GM23338 (cell line): ENCODE results near the gene PAQR5. TPM values are rescaled to one million over a fixed set of nuclear protein-coding genes. Genes with fewer than 3 reads are reported as not detected.

Experiments used
- ATAC-seq: fragments of 200-7000 bp; cut with Tn5 transposase; 3 replicates; pipeline ENCODE4 v1.9.1; 2020
- DNase-seq: peaks from one replicate; pipeline ENCODE4 v3.0.0-alpha.2; 2015; ENCODE audit warnings: low spot score
- H2AFZ ChIP-seq: fragments of 200-600 bp; sonication (generic); 2 replicates; pipeline ENCODE4 v1.8.0; 2016; ENCODE audit warnings: antibody characterized with exemption, mild to moderate bottlenecking, moderate library complexity
- H3F3A ChIP-seq: fragments of 200-600 bp; sonication (generic); replicated peaks from 2 replicates; pipeline ENCODE4 v1.8.0; 2017; ENCODE audit warnings: antibody characterized with exemption, mixed run types, low read depth
- H3K27ac ChIP-seq: fragments of 200-600 bp; sonication (generic); 2 replicates; pipeline ENCODE4 v1.6.1; 2016; ENCODE audit warnings: low read depth
- H3K27me3 ChIP-seq: fragments of 200-600 bp; sonication (generic); 2 replicates; pipeline ENCODE4 v1.8.0; 2016; ENCODE audit warnings: mild to moderate bottlenecking, mixed run types, moderate library complexity; ENCODE audit not compliant: insufficient read depth
- H3K36me3 ChIP-seq: fragments of 200-600 bp; sonication (generic); 2 replicates; pipeline ENCODE4 v1.8.0; 2016; ENCODE audit warnings: mild to moderate bottlenecking; ENCODE audit not compliant: insufficient read depth
- H3K4me1 ChIP-seq: fragments of 200-600 bp; sonication (generic); 2 replicates; pipeline ENCODE4 v1.8.0; 2016; ENCODE audit warnings: mild to moderate bottlenecking, moderate library complexity; ENCODE audit not compliant: insufficient read depth
- H3K4me2 ChIP-seq: fragments of 200-600 bp; sonication (generic); 2 replicates; pipeline ENCODE4 v1.7.1; 2017; ENCODE audit warnings: mixed run types
- H3K4me3 ChIP-seq: fragments of 200-600 bp; sonication (generic); 2 replicates; pipeline ENCODE4 v1.6.1; 2016; ENCODE audit warnings: mixed run types
- H3K79me2 ChIP-seq: fragments of 200-600 bp; sonication (generic); replicated peaks from 2 replicates; pipeline ENCODE4 v1.8.0; 2017; ENCODE audit warnings: mild to moderate bottlenecking; ENCODE audit not compliant: insufficient read depth
- H3K9me2 ChIP-seq: fragments of 200-600 bp; sonication (generic); 2 replicates; pipeline ENCODE4 v1.8.0; 2017; ENCODE audit not compliant: insufficient read depth
- H4K20me1 ChIP-seq: fragments of 200-600 bp; sonication (generic); replicated peaks from 2 replicates; pipeline ENCODE4 v1.8.0; 2017; ENCODE audit warnings: mild to moderate bottlenecking; ENCODE audit not compliant: insufficient read depth
- H3K27ac Mint-ChIP-seq: 2 replicates; pipeline ENCODE4 v1.8.0; 2020; ENCODE audit warnings: inconsistent platforms, mild to moderate bottlenecking, moderate library complexity, mixed read lengths
- H3K27me3 Mint-ChIP-seq: 3 replicates; pipeline ENCODE4 v1.8.0; 2022; ENCODE audit warnings: low read depth, mild to moderate bottlenecking, moderate library complexity, mixed read lengths, inconsistent platforms; ENCODE audit not compliant: insufficient read depth, poor library complexity
- H3K36me3 Mint-ChIP-seq: 3 replicates; pipeline ENCODE4 v1.8.0; 2021; ENCODE audit warnings: low read depth, mild to moderate bottlenecking, inconsistent platforms, moderate library complexity, mixed read lengths
- H3K4me1 Mint-ChIP-seq: 3 replicates; pipeline ENCODE4 v1.8.0; 2020; ENCODE audit warnings: mild to moderate bottlenecking, inconsistent platforms, mixed read lengths
- H3K4me3 Mint-ChIP-seq: 3 replicates; pipeline ENCODE4 v1.8.0; 2021; ENCODE audit warnings: moderate library complexity, mild to moderate bottlenecking, inconsistent platforms, mixed read lengths
- H3K9me3 Mint-ChIP-seq: 3 replicates; pipeline ENCODE4 v1.8.0; 2020; ENCODE audit warnings: moderate library complexity, mild to moderate bottlenecking, inconsistent platforms, mixed read lengths
- EZH2 ChIP-seq: fragments of 200-600 bp; sonication (generic); IDR thresholded peaks from one replicate; pipeline ENCODE4 v1.8.0; 2017; ENCODE audit warnings: antibody characterized with exemption, mild to moderate bottlenecking, low read depth; ENCODE audit not compliant: unreplicated experiment
- EZH2phosphoT487 ChIP-seq: fragments of 200-600 bp; sonication (generic); IDR thresholded peaks from one replicate; pipeline ENCODE4 v1.8.1; 2018; ENCODE audit warnings: antibody characterized with exemption; ENCODE audit not compliant: unreplicated experiment
- JUNB ChIP-seq: IDR thresholded peaks from one replicate; pipeline ENCODE4 v1.6.1; 2016; ENCODE audit warnings: antibody characterized with exemption; ENCODE audit not compliant: unreplicated experiment
- NANOG ChIP-seq: IDR thresholded peaks from 2 replicates; pipeline ENCODE4 v1.6.1; 2016; ENCODE audit warnings: antibody characterized with exemption, borderline replicate concordance
- REST ChIP-seq: IDR thresholded peaks from one replicate; pipeline ENCODE4 v1.6.1; 2018; ENCODE audit warnings: antibody characterized with exemption; ENCODE audit not compliant: unreplicated experiment
- ZNF114 ChIP-seq: fragments of 250-450 bp; sonication (Bioruptor Pico); IDR thresholded peaks from 2 replicates; pipeline ENCODE4 v1.5.0; 2020; ENCODE audit warnings: mild to moderate bottlenecking, moderate library complexity
- polyA plus RNA-seq: library from polyadenylated mRNA; unstranded; fragments of >200 nt; fragmentation: Nextera tagmentation; extraction: Ambion mirVana; gene quantifications from 2 replicates; pipeline ENCODE4 v1.2.1, GENCODE V29; 2016
- total RNA-seq: library from RNA; depleted of rRNA; stranded (reverse); fragments of >200 nt; shearing (Covaris generic); gene quantifications from 2 replicates; pipeline ENCODE4 v1.2.3, GENCODE V29; 2014
- TF ChIP-seq, protein P1 (sequence below): IDR thresholded peaks from 2 replicates; pipeline ENCODE4 v1.6.1; 2016; ENCODE audit warnings: antibody characterized with exemption

PAQR5 gene
- total and polyA plus RNA-seq, 2 experiments from 2014 or later, result 8.7 to 14.5 TPM

DNA sequence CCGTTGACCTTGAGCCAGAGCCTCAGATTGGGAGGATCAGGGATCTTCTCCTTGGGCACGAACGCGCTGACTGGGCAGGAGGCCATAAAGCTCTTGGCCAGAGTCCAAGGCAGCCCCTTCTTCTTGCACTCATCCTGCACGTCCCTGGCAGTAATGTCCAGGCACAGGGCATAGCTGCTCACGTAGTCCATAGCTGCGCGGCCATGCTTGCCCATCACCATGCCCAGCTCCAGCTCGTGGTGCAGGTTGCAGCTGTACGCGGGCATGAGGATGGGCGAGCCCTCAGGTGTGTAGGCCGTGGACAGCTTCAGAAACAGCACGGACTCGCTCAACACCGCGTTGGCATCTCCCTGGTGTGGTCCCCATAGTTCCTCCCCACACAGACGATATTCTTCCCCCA is 136.0 kb downstream of the PAQR5 start:
- H3K9me3 Mint-ChIP-seq, result no peaks in the 10 kb centered on the region
- TF ChIP-seq EZH2phosphoT487 (no peak), JUNB (no peak), NANOG (no peak), ZNF114 (CRISPR knock-in tag) (no peak), EZH2 (no peak)
- TF ChIP-seq, protein P1, sequence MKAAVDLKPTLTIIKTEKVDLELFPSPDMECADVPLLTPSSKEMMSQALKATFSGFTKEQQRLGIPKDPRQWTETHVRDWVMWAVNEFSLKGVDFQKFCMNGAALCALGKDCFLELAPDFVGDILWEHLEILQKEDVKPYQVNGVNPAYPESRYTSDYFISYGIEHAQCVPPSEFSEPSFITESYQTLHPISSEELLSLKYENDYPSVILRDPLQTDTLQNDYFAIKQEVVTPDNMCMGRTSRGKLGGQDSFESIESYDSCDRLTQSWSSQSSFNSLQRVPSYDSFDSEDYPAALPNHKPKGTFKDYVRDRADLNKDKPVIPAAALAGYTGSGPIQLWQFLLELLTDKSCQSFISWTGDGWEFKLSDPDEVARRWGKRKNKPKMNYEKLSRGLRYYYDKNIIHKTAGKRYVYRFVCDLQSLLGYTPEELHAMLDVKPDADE, result no peak
- H3K79me2 ChIP-seq, result peaks cover 10% of the 10 kb centered on the region
- DNase-seq (no peak), ATAC-seq (no peak)
- no peaks in the 10 kb centered on the region for H3K4me1 Mint-ChIP-seq
- H3K9me2 ChIP-seq, result no peaks in the 10 kb centered on the region
- H3K36me3 ChIP-seq, result peaks cover 53% of the 10 kb centered on the region
- H3K4me1 ChIP-seq, result no peaks in the 10 kb centered on the region
- no peak overlapping the region for H2AFZ ChIP-seq
- no peak overlapping the region for H3K4me3 ChIP-seq
- H3K27me3 ChIP-seq, result no peaks in the 10 kb centered on the region
- H4K20me1 ChIP-seq, result peaks cover 11% of the 10 kb centered on the region; the same call in 1 of the 2 replicates
- no peak overlapping the region for H3K4me3 Mint-ChIP-seq
- no peak overlapping the region for H3K27ac ChIP-seq
- no peaks in the 10 kb centered on the region for H3K27me3 Mint-ChIP-seq
- no peaks in the 10 kb centered on the region for H3F3A ChIP-seq
- H3K4me2 ChIP-seq, result no peak overlapping the region
- no peak overlapping the region for H3K27ac Mint-ChIP-seq
- H3K36me3 Mint-ChIP-seq, result peaks cover 80% of the 10 kb centered on the region

GRCh38 chr15:69435985-69436384 is 137.3 kb downstream of the PAQR5 start:
- Histone ChIP-seq H3K4me1 (no peaks in the 10 kb centered on the region), H3K4me3 (no peak overlapping the region), H3K27me3 (no peaks in the 10 kb centered on the region), H4K20me1 (peaks cover 10% of the 10 kb centered on the region), H3K9me2 (no peaks in the 10 kb centered on the region), H3K27ac (no peak overlapping the region), H3K79me2 (peaks cover 7% of the 10 kb centered on the region), H3K36me3 (peaks cover 57% of the 10 kb centered on the region), H3F3A (no peaks in the 10 kb centered on the region), H2AFZ (no peak overlapping the region), H3K4me2 (no peak overlapping the region)
- Mint-ChIP-seq H3K4me1 (no peaks in the 10 kb centered on the region), H3K27ac (no peak overlapping the region), H3K9me3 (no peaks in the 10 kb centered on the region), H3K36me3 (peaks cover 80% of the 10 kb centered on the region), H3K4me3 (no peak overlapping the region), H3K27me3 (no peaks in the 10 kb centered on the region)
- no peak for TF ChIP-seq REST
- no peak for DNase-seq
- no peak for ATAC-seq
